ENCODE measurements around the gene CALN1. TPM values are rescaled to one million over a fixed set of nuclear protein-coding genes. Genes with fewer than 3 reads are reported as not detected.

The CALN1 gene
- total and polyA plus RNA-seq, 7 donors: 0.01 to 0.06 (median 0.02) TPM; not detected in 2

- Histone ChIP-seq H3K4me1 (no peaks in the 10 kb centered on the region), H3K36me3 (ENCODE audit: insufficient read depth in 1 of 2, low read depth in 1 of 2) (no peaks in the 10 kb centered on the region), H3K27ac (no peak overlapping the region), H3K9me3 (peaks cover 13% of the 10 kb centered on the region), H3K4me3 (no peak overlapping the region), H3K27me3 (ENCODE audit: insufficient read depth in 3 of 3, low read length in 2 of 3) (no peaks in the 10 kb centered on the region)
- TF ChIP-seq CTCF (IDR thresholded peaks at IDR 0.05): no peak
- ATAC-seq (no peak), DNase-seq (no peak)
- intact Hi-C loops (cut with DNase I): no loop called here
- WGBS, 3 donors: 48 to 55% (median 50%) methylated on average over 3 of the region's 3 CpGs
Measured at GRCh38 chr7:71783779-71784178, 628.4 kb downstream of the CALN1 start.

- DNase-seq (no peak), ATAC-seq (no peak)
- Histone ChIP-seq H3K9me3 (no peaks in the 10 kb centered on the region), H3K36me3 (ENCODE audit: insufficient read depth in 1 of 2, low read depth in 1 of 2) (no peaks in the 10 kb centered on the region), H3K4me3 (no peak overlapping the region), H3K4me1 (no peaks in the 10 kb centered on the region), H3K27me3 (ENCODE audit: insufficient read depth in 3 of 3, low read length in 2 of 3) (no peaks in the 10 kb centered on the region), H3K27ac (no peak overlapping the region)
- no peak for TF ChIP-seq CTCF (IDR thresholded peaks at IDR 0.05)
- WGBS, 3 donors: 78 to 81% (median 80%) methylated on average over 3 of the region's 3 CpGs
- intact Hi-C loops (cut with DNase I): no loop called here
Measured at GRCh38 chr7:71782051-71782450, 630.1 kb downstream of the CALN1 start.

- no peak overlapping the region for H3K4me3 ChIP-seq
- WGBS, 3 donors: 18 to 22% (median 21%) methylated on average over 7 of the region's 7 CpGs
- H3K27ac ChIP-seq: no peak overlapping the region
- intact Hi-C loops (cut with DNase I): no loop called here
- no peaks in the 10 kb centered on the region for H3K27me3 ChIP-seq (ENCODE audit: insufficient read depth in 3 of 3, low read length in 2 of 3)
- DNase-seq: no peak
- H3K4me1 ChIP-seq: no peaks in the 10 kb centered on the region
- TF ChIP-seq CTCF (IDR thresholded peaks at IDR 0.05): no peak
- no peaks in the 10 kb centered on the region for H3K36me3 ChIP-seq (ENCODE audit: insufficient read depth in 1 of 2, low read depth in 1 of 2)
- no peak for ATAC-seq
- no peaks in the 10 kb centered on the region for H3K9me3 ChIP-seq
Measured at GRCh38 chr7:71780282-71780681, 631.9 kb downstream of the CALN1 start.

- Histone ChIP-seq H3K9me3 (no peaks in the 10 kb centered on the region), H3K36me3 (ENCODE audit: insufficient read depth in 1 of 2, low read depth in 1 of 2) (no peaks in the 10 kb centered on the region), H3K4me1 (no peaks in the 10 kb centered on the region), H3K27ac (no peak overlapping the region), H3K27me3 (ENCODE audit: insufficient read depth in 3 of 3, low read length in 2 of 3) (no peaks in the 10 kb centered on the region), H3K4me3 (no peak overlapping the region)
- intact Hi-C loops (cut with DNase I): no loop called here
- 92 to 94% (median 93%) methylated on average over 8 of the region's 8 CpGs for WGBS, 3 donors
- TF ChIP-seq CTCF (IDR thresholded peaks at IDR 0.05): no peak
- ATAC-seq (no peak), DNase-seq (no peak)
Measured at GRCh38 chr7:71777278-71777677, 634.9 kb downstream of the CALN1 start.

- no peak for TF ChIP-seq CTCF (IDR thresholded peaks at IDR 0.05)
- no peak for ATAC-seq
- H3K27me3 ChIP-seq (ENCODE audit: insufficient read depth in 3 of 3, low read length in 2 of 3): no peaks in the 10 kb centered on the region
- H3K27ac ChIP-seq: no peak overlapping the region
- H3K36me3 ChIP-seq (ENCODE audit: insufficient read depth in 1 of 2, low read depth in 1 of 2): no peaks in the 10 kb centered on the region
- H3K4me3 ChIP-seq: no peak overlapping the region
- no peaks in the 10 kb centered on the region for H3K9me3 ChIP-seq
- no peaks in the 10 kb centered on the region for H3K4me1 ChIP-seq
- 84 to 88% (median 88%) methylated on average over 9 of the region's 9 CpGs for WGBS, 3 donors
- no peak for DNase-seq
- intact Hi-C loops (cut with DNase I): no loop called here
Measured at GRCh38 chr7:71776726-71777125, 635.4 kb downstream of the CALN1 start.

All from psoas muscle (tissue), 8 donors.